ENCODE results near the gene CD247.

CD247 gene

DNA sequence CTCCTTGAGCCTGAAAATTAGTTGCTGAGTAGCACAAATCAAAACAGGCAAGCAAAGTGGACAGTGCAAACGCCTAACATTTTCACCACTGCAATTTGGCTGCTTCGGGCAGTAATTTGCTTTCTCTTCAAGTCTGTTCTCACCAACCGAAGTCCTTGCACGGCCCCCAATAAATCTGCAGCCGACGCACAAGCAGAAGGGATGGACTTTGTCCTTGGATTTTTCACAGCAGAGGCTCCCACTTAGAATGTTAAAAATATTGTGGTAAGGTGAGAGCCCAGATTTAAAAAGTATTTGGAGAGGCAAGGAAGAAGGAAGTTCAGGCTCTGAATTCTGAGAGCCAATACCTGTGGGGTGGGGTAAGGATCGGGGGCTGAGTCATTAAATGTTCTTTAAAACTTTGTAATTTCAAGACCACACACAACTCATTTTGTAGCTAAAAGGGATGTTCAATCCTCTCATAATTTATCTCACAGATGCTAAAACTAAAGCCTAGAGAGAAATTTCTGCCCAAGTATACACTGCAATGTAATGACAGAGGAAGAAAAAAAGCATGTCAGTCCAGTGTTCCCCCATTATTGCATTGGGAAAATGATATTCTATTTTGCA, 6.2 kb downstream of the CD247 start:
- no peak for DNase-seq (ENCODE audit: low read depth)

DNA sequence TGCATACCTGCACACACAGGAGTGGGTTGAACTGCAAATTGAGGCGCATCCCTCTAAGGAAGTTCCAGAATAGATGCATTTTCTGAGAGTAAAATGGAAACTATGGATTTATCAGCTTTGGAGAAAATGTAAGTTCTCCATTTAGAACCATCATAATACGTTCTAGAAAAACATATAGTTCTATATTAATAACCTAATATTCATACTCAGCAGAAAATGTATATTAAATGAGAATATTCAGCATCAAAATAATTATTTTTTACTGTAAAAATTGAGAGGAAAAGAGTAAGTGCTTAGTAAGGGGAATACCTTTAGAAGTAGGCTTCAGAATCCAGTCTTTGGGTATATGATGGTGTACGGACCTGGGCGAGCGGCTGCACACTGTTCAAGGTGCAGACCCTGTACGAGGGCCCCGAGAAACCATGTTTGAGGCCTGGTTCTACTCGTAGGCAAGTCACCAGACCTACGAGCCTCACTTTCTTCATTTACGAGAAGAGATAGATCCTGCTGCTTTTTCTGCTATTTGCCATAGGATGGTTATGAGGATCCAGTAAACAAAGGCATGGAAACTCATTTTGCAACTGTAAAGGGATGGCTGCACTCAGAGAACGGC, 6.8 kb downstream of the CD247 start:
- no peak for DNase-seq (ENCODE audit: low read depth)

DNA sequence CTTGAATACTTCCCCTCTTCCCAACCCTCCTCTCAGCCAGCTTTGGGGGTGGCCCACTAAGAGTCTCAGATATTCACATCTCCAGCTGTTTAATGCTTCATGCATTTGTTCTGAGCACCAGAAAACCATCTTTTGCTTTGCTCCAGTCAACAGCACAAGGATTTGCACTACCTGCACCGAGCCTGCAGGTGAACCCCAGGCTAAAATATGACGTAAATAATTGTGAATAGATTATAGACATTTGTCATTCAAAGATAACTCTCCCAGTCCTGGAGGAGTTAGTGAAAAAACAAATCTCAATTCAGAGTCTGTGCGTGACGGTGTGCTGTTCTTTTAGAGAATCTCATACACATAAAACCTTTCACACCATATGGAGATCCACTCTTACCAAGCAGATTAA, 7.4 kb downstream of the CD247 start:
- no peak for DNase-seq (ENCODE audit: low read depth)

DNA sequence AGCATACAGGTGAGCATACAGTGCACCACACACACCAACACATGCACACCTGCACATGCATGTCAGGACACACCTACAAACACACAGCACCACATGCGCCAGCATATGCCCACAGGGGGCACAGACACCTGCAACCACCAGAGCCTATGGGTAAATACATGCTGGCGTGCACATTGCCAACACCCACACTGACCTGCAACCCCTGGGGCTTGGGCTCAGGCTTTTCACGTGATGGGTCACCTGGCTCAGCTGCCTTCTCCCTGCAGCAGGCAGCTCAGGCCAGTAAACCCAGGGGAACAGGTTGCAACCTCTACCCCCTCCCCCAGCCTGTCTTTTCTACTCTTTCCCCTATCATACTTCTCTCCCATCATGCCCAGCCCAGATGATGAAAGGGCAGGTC, 8.1 kb downstream of the CD247 start:
- no peak for DNase-seq (ENCODE audit: low read depth)

DNA sequence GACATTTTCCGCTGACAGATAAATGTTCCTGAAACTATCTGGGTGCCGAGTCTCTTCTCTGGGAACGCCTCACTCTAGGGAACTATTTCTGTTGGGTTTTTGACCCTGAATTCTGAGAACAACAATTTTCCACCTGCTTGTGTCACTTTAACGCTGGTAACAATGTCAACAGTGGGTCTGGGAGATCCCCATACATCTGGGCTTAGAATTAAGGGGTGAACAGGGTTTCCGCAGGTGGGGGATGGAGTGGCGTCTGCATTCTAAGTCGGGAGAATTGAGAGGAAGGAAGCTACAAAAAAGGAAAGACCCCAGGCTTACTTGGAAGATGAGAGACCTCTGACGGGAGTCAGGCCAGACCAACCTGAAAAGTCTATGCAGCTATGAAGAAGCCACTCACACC, 8.7 kb downstream of the CD247 start:
- DNase-seq (ENCODE audit: low read depth): no peak

DNA sequence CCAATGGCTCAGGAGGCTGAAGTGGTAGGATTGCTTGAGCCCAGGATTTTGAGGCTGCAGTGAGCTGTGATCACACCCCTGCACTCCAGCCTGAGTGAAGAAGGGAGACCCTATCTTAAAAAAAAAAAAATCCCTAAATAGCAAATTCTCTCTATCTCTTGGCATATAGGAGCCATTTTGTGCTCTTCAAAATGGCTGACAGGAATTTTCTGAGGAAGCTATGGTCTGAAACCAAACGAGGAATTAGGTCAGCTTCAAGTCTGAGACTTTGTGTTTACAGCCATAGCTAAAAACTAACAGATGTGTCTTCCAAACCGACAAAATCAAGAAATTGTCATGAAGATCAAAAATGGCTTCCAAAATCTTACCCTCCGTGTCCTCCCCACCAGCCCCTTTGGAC, 10.6 kb downstream of the CD247 start:
- DNase-seq (ENCODE audit: low read depth): no peak

DNA sequence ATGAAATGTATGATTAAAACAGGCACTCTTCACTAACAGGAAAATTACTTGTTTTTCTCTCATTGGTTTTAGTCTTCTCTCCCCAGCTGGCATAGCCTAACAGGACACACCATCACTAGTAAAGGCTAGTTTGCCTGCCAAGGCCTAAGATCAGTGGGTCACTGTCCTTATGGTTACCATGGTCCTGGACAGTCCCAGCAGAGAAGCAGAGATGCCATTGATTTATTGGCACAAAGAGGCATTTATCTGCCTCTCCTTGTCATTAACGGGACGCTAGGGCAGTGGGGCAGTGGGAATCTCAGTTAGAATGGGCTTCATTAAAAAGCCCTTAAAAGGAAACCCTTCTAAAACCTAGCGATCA, 13.9 kb downstream of the CD247 start:
- DNase-seq (ENCODE audit: low read depth): no peak

DNA sequence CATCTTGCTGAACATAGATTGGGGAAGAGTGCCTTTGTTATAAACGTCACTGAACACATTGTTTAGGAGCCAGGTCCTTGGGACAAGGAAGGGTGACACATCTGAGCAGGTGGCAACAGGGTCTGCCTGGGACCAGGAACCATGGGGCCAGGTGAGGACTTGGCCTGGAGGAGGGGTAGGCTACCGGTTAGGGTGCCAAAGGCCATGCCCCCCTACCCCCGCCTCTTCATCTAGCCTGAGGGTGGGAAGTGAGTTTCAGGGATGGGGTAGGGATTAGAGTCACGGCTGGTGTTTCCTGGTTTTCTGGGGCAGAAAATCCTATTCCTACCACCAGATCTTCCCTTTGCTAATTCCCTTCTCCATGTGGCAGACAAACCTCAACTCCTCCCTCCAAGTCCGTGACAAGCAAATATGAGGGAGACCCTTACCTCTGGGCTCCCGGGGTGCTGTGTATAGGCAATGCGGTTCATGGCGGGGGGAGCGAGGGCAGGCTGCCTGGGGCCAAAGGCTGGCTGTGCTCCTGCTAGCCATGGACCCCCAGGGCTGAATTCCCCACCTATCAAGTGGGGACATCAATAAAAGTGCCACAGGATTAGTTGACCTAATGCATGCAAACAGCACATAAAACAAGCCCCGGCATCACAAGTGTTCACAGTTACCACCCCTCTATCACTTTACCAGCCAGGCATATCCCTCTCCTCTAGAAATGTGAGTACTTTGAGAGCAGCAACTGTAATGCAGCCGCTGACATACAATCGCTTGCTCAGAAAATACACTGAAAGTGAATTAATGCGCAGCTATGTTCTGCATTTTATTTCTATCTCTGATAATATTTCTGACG, 14.5 kb downstream of the CD247 start:
- no peak for DNase-seq (ENCODE audit: low read depth)

DNA sequence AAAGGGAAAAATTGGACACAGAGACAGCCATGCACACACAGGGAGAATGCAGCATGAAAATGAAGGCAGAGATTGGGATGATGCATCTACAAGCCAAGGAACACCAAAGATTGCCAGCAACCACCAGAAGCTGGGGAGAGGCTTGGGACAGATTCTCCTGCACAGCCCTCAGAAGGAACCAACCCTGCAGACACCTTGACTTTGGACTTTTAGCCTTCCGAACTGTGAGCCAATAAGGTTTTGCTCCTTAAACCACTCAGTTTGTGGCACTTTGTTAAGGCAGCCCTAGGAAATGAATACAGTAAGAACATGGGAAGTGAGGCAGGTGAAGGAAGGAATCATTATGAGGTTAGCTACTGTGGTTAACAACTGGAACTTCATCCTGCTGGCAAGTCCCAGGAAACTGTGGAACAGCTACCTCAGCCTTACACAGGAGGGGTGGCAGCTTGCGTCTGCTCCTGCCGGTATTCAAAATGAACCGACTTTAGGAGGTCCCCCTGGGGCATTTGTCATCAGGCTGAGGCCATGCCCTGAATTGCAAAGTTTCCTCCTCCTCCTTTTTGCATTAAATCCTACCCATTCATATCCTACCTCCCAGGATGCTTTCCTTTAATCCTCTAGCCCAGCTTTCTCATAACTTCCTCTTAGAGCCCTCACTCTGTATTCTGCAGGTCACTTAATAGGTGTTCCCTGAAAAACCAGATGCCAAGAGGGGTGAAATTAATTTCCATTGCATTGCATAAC, 15.4 kb downstream of the CD247 start:
- DNase-seq (ENCODE audit: low read depth): no peak

DNA sequence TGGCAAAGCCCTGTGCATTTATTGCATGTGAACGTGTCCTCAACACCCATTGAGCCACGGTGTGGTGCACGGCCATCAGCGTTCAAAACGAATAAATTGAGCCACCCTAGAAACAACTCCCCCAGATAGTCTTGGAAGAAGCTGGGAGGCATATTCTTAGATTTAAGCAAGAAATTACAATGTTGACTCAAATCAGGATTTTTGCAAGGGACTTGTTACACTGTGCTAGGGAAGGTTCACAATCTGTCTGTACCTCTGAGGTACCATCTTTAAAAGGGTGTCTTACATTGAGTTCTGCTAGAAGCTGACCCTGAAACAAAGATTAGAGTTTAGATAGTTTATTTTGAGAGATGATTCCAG, 16.2 kb downstream of the CD247 start:
- no peak for DNase-seq (ENCODE audit: low read depth)

DNA sequence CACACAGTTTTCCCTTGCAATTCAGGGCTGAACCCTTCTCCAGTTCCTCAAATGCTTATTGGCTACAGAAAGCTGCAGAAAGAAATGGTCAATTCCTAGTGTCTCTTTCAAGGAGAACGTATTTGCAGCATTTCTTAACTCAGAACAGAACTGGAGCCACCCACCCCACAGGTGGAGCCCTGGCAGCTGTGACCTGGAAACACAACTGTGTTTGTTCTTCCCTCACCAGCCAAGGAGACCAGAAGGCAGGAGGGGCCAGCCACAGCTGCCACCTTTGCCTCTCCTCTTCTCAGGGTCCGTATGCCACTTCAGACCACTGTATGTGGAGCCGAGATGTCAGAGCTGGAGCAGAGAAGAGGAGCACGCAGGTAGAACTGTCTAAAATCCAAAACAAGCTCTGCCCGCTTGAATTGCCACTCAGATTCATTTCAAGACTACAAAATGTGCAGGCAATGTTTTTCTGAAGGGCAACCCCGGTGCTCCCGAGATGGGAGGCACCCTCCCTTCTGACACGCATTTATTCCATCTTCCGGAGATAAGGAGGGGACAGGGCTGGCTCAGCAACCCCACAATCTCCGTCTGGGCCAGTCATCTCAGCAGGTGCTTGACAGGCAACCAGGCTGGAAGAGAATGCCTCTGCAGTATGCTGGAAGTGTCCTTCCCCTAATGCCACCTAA, 16.7 kb downstream of the CD247 start:
- DNase-seq (ENCODE audit: low read depth): no peak

DNA sequence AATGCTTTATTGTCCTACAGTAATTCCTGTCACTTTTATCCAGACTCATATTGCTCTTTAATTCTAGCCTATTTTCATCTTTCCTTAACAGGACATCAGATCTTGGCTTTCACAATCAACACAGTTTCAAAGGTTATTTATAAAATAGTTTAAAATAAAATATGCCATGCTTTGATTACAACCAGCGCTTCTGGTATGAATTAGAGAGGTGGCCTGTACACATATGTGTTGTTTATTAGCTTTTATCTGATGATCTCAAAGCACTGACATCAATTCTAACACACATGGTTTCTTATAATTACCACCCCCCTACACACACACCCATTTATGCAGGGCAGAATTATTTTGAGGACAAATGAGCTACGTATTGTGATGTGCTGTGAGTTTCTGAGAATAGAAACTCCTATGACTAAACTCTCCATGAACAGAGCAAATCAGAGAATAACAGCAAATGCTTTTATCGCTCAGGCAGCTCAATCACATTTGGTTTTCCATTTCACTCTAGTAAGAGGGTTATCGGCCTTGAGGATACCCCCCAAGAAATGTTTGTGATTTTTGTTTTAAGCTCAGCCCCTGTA, 18.0 kb downstream of the CD247 start:
- DNase-seq (ENCODE audit: low read depth): no peak

DNA sequence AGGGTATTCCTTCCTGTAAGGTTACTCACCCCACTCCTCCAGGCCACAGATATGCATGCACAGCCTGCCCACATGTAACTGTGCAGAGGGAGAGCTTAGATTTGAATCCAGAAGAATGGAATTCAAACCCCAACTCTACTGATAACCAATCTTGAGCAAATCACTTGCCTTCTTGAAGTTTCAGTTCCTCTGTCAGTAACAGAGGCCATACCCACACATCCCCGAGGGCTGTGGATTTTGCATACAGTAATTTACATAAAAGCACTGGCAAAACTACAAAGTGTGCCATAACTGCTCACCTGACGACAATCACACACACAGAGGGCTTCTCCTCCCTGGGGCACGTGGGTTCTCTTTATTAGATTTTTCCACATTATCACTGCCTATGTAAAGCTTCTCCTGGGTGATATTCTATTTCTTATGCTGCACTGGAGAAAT, 18.6 kb downstream of the CD247 start:
- no peak for DNase-seq (ENCODE audit: low read depth)

DNA sequence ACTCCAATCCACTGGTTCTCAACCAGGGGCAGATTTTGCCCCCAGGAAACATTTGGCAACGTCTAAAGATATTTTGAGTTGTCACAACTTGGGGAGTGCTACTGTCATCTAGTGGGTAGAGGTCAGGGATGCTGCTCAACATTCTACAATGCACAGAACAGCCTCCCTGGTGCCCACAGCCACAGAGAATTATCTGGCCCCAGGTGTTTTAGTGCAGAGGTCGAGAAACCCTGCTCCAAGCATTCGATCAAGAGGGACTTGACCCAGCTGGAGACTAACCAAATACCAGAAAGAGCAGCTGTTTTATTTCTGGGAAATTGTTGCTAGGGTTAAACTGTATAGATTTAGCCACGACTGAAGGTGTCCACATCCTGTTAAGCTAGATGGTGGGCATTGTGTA, 19.2 kb downstream of the CD247 start:
- DNase-seq (ENCODE audit: low read depth): no peak

DNA sequence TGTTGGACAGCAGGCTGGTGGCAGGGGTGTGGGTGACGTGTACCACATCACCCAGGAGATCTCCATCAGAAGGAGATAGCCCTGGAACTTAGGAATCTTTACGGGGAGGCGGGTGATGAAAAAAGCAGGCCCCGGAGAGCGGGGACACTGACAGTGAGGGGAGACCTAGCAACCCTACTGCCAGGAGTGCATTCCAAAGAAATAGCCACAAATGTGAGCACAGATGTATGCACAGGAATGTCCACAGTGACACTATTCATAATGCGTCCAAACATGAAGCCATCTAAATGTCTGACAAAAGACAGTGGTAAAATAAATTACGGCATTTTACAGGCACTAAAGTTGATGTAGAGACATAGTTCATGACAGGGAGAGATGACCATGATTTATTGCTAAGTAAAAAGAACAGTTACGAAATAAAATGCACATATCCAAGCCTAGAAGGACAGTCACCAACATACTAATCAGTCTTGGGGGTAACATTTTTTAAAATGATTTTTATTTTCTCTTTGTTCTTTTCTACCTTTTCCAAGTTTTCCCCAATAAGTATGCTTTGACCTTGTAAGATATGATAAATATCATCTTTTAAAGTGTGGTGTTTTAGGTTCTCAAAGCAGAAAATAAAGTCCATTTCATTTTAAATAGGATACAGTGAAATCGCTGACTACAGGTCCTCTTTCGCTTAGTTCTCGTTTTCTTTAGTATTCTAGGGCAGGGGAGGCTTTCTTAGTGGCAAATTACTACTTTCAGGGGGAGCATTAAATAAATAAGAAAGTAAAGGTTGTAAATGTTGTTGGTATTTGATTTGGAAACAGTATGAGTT, 21.3 kb downstream of the CD247 start:
- no peak for DNase-seq (ENCODE audit: low read depth)

DNA sequence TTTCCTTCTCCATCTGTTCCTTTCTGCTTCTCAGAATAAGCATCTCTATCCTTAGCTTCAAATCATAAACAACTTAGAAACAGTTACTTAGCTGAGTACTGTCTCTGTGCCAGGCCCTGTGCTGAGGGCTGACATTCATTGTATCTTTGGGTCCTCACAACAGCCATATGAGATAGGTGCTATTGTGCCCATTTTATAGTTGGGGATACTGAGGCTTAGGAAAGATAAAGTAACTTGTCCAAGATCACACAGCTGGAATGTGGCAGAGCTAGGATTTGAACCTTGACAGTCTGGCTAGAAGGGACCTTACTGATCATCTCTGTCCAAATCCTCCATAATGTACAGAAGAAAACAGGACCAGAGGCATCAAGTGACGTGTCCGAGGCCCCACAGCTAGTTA, 25.0 kb downstream of the CD247 start:
- DNase-seq (ENCODE audit: low read depth): no peak

DNA sequence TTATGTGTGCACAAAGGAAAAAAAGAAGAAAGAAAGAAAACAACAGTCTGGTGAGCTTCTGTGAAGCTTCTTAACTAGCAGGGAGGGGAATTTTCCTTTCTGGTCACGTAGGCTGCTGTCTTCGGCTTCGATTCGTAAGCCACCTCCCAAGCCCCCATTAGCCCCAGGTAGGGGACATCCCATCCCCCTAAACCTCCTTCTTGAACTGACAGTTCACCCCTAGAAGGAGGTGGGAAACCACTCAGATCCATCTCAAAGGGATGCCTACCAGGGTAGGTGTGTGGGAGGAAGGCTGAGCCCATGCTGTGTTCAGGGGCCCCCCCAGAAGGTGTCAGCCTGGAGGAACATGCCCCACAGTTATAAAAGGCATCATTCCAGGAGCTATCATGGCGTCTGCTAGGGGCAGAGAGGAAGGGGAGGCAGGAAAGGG, 25.8 kb downstream of the CD247 start:
- peak; percentile 30 for DNase-seq (ENCODE audit: low read depth)

DNA sequence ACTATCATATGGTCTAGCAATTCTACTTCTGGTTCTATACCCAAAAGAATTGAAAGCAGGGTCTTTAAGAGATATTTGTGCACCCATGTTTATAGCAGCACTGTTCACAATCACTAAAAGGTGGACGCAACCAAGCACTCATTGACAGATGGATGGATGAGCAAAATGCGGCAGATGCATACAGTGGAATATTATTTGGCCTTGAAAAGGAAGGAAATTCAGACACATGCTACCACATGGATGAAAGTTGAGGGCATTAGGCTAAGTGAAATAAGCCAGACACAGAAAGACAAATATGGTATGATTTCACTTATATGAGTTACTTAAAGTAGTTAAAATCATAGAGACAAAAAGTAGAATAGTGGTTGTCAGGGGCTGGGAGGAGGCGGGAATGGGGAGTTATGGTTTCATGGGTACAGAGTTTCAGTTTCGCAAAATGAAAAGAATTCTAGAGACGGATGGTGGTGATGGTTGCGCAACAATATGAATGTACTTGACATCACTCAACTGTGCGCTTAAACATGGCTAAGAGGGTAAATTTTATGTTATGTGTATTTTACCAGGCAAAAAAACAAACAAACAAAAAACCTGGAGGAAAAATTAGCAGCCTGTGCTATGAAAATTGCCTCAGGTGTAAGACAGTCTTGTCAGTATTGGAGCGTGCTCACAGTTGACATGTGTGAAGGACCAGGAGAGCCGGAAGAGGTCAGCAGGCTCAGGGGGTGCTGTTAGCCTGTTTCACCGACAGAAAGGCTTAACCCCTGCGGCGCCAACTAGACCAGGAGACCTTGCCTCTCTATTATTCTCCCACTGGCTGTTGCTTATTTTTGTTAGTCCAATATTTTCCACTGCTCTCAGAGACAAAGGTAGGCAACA, 26.5 kb downstream of the CD247 start:
- no peak for DNase-seq (ENCODE audit: low read depth)

DNA sequence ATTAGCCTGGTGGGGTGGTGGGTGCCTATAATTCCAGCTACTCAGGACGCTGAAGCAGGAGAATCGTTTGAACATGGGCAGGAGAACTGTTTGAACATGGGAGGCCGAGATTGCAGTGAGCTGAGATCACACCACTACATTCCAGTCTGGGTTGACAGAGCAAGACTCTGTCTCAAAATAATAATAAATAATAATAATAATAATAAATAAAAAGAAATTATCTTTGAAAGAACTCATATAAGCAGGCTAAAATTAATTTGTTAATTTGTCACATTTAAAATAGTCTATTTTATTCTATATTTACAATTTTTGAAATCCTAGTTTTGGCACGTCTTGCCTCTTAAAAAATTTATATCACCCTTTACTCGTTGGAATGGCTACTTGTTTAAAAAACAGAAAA, 27.6 kb downstream of the CD247 start:
- DNase-seq (ENCODE audit: low read depth): no peak

All from T follicular helper cell (primary cell).